ENCODE results near the gene HLA-DRA.
"Not testable (repeated sequence)": the region's sequence is repeated elsewhere in the genome, so short reads cannot be mapped to it uniquely, and the experiment has no call there.

Gene HLA-DRA

GRCh38 chr6:32432050-32432450 is 7.6 kb upstream of the HLA-DRA start:
- peak in 2 of 3 experiments; percentile 13 to 40 for DNase-seq

- not testable (repeated sequence) for DNase-seq
Measured at GRCh38 chr6:32433950-32434349, 5.7 kb upstream of the HLA-DRA start.

GRCh38 chr6:32436186-32436585 is 3.5 kb upstream of the HLA-DRA start:
- peak in 1 of 3 experiments; percentile 10 for DNase-seq

DNA sequence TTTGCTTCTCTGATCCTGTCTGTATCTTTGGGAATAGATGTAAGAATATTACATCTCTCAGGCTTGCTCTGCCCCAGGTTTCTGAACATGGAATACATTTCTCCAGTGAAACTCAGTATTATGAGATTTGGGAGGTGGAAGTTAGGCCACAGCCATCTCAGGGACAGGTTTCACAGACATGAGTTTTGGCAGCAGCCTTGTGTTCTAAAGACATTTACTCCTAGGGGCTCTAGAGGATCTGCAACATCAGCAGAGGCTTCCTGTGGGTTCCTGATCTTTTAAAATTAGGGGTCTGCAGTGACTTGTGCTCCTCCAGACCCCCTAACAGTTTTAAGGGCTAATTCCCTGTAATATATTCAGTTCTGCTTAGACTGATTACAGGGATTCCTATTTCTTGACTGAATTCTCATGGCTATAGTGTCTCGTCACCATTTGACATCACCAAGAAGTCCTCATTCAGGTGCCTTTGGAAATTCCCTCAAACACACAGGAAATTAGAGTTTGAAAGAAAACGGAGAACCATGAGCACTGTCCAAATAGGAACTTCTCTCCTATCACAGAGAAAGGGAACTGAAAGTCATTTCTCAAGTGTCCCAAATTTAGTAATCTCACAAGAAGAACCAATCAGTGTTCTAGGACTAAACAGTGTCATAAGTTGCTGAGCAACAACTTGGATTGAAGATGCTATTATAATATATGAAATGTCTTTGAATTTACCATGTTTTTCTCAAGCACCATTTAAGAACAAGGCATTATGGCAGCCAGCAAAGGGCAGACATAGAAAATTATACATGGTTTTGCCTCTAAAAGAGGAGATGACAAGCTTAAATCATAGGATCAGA is 2.5 kb upstream of the HLA-DRA start:
- no peak for DNase-seq

DNA sequence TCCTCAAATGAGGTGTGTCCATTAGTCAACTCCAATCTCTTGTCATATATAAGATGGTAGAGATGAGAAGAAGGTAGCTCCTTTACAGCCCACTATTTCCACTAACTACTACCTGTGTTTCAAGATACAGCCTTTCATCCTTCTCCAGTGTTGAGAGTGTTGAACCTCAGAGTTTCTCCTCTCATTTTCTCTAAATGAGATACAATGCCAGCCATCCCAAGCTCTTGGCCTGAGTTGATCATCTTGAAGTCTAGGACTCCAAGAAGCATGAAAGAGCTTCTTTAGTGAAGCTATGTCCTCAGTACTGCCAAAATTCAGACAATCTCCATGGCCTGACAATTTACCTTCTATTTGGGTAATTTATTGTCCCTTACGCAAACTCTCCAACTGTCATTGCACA is 548 bp upstream of the HLA-DRA start:
- no peak for DNase-seq

GRCh38 chr6:32442243-32442667 is 2.6 kb downstream of the HLA-DRA start:
- DNase-seq: no peak

DNA sequence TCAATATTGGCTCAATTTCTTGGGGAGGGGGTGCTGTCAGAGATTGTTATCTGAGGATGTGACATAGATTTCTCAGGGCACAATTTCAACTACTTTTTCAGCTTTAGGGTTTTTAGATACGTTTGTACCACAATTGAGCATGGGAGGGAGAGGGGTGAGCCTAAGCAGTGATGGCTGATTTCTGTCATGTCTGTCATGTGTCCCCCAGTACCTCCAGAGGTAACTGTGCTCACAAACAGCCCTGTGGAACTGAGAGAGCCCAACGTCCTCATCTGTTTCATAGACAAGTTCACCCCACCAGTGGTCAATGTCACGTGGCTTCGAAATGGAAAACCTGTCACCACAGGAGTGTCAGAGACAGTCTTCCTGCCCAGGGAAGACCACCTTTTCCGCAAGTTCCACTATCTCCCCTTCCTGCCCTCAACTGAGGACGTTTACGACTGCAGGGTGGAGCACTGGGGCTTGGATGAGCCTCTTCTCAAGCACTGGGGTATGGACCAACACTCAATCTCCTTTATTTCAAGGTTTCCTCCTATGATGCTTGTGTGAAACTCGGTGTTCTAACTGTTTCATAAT is 3.4 kb downstream of the HLA-DRA start:
- DNase-seq: no peak

DNA sequence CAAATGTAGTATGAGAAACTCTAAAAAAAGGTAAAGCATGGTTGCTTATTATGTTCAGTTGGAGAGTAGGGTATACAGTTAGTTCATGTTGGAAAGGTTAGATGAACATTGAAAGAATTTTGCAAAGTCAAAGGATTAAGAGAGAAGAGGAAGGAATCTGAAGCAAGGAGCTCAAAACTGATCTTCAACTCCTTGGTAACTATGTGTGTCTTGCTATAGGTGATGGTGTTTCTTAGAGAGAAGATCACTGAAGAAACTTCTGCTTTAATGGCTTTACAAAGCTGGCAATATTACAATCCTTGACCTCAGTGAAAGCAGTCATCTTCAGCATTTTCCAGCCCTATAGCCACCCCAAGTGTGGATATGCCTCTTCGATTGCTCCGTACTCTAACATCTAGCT is 4.7 kb downstream of the HLA-DRA start:
- no peak for DNase-seq

DNA sequence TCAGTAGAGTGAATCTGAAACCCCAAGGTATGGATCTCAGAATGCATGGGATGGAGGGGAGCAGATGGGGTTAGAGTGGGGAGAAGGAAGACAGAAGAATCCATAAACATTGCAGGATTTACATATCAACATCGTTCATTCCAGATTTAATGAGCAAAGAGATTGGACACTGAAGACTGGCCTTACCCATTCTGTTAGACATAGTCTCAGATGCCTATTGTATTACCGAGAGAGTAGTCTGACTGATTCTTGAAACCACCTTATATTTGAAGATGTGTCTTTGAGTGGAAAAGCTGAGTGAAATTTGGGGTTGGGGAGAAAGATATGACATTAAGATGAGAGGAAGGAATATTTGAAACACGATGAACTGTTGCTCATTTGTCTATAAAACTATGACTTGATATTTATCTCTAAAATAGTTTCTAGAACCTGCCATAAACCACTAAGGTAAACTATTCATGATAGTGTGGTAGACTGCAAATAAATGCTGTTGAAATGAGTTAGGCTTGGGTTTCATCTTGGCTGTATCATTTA is 5.7 kb downstream of the HLA-DRA start:
- no peak for DNase-seq

GRCh38 chr6:32447932-32448331 is 8.2 kb downstream of the HLA-DRA start:
- DNase-seq: no peak

GRCh38 chr6:32449088-32449736 is 9.5 kb downstream of the HLA-DRA start:
- DNase-seq: no peak

DNA sequence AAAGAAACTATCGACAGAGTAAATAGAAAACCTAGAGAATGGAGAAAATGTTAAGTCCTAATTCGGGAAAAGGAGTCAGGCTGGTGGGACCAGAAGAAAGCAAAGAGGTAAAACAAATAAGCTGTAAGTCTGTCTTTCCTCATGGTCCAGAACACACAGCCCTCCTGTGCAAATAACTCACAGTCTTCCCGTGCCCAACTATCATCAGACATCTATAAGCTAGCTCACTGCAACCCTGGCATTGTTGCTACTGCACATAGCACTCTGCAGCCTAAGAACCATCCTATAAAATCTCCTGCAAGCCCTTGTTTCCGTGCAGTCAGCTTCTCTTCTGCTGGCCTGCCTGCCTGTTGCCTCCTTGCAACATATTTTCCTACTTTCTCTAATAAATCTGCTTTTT is 17.4 kb downstream of the HLA-DRA start:
- DNase-seq: no peak

- DNase-seq: no peak
Measured at GRCh38 chr6:32459781-32460424, 20.2 kb downstream of the HLA-DRA start.

- no peak for DNase-seq
Measured at GRCh38 chr6:32460528-32460927, 20.8 kb downstream of the HLA-DRA start.

- no peak for DNase-seq
Measured at GRCh38 chr6:32461493-32461892, 21.8 kb downstream of the HLA-DRA start.

DNA sequence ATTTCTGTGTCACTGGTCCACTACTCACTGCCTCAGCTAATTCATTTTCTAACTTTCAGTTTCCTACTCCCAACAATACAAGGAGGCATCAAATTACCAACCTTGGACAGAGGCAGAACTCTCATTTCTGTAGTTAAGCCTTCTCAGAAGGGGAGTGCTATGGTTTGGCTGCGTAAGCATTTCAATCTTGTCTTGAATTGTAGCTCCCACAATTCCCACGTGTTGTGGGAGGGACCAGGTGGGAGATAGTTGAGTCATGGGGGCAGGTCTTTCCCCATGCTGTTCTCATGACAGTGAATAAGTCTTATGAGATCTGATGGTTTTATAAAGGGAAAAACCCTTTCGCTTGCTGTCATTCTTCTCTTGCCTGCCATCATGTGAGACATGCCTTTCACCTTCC is 22.9 kb downstream of the HLA-DRA start:
- DNase-seq: peak in 1 of 3 experiments; percentile 16

DNA sequence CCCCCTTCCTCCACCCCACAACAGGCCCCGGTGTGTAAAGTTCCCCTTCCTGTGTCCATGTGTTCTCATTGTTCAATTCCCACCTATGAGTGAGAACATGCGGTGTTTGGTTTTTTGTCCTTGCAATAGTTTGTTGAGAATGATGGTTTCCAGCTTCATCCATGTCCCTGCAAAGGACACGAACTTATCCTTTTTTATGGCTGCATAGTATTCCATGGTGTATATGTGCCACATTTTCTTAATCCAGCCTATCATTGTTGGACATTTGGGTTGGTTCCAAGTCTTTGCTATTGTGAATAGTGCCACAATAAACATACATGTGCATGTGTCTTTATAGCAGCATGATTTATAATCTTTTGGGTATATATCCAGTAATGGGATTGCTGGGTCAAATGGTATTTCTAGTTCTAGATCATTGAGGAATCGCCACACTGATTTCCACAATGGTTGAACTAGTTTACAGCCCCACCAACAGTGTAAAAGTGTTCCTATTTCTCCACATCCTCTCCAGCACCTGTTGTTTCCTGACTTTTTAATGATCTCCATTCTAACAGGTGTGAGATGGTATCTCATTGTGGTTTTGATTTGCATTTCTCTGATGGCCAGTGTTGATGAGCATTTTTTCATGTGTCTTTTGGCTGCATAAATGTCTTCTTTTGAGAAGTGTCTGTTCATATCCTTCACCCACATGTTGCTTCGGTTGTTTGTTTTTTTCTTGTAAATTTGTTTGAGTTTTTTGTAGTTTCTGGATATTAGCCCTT is 28.2 kb downstream of the HLA-DRA start:
- DNase-seq: not testable (repeated sequence)

- no peak for DNase-seq
Measured at GRCh38 chr6:32472781-32473375, 33.2 kb downstream of the HLA-DRA start.

GRCh38 chr6:32473376-32474348 is 34.0 kb downstream of the HLA-DRA start:
- DNase-seq: not testable (repeated sequence)

DNA sequence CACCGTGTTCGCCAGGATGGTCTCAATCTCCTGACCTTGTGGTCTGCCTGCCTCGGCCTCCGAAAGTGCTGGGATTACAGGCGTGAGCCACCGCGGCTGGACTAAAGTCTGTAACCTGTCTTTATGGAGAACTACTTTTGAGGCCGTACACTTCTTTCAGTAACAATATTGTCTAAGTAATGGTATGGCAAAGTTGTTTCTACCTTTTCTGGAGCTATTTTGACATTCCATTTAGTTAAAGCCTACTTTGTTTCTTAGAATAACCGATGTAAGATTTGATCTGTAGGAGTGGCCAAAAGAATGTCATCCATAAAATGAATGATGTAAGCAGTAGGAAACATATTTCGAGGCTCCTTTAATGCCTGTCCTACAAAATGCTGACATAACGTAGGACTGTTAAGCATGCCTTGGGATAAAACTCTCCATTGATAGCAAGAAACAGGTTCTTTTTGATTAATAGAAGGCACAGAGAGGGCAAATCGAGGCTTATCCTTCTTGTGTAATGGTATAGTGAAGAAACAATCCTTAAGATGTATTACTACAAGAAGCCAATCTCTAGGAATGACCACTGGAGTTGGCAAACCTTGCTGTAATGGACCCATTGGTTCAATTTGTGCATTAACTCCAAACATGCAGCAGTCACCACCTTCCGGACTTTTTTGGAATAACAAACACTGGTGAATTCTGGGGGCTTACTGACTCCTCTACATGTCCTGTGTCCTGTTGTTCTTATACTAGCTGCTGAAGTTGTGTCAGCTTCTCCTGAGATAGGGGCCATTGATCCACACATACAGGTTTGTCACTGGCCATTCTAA is 35.9 kb downstream of the HLA-DRA start:
- no peak for DNase-seq
